ENCODE data around the gene CDK10. TPM values are rescaled to one million over a fixed set of nuclear protein-coding genes. Genes with fewer than 3 reads are reported as not detected.

The CDK10 gene
- 10 to 100 TPM; 23.0 to 33.5 (median 28.7) TPM for total RNA-seq
- 10 to 100 TPM; 31.5 to 47.8 (median 35.6) TPM for polyA plus RNA-seq
- long read RNA-seq, donor 1, partial matches to known transcripts: 2 of 13 reads
- long read RNA-seq, donor 1, other reads (novel, unspliced or antisense): 8 of 13 reads
- long read RNA-seq, donor 2, transcript CDK10-212 (12 exons, 1,376 nt): major isoform, 6 of 26 reads
- long read RNA-seq, donor 2, partial matches to known transcripts: 5 of 26 reads
- long read RNA-seq, donor 2, other reads (novel, unspliced or antisense): 11 of 26 reads

GRCh38 chr16:89686520-89687091 is at the start of gene CDK10:
Gene CDK10, plus strand, starts transcription at chr16:89686689. Its CDS starts 22 bp downstream, at chr16:89686711.
- TF ChIP-seq CTCF (IDR thresholded peaks at IDR 0.05): no peak
- 0 to 1% (median 1%) methylated on average over 60 to 66 of the region's 67 CpGs for WGBS, 3 donors
- ATAC-seq (peak; percentile 93 to 99 (median 96)), DNase-seq (peak; percentile 90 to 95)
- peaks cover 0 to 25% of the 10 kb centered on the region in 2 donors for H3K36me3 ChIP-seq (ENCODE audit: insufficient read depth in 1 of 2, low read depth in 1 of 2)
- intact Hi-C loops (cut with DNase I): no loop called here
- H3K9me3 ChIP-seq: no peaks in the 10 kb centered on the region
- H3K27me3 ChIP-seq (ENCODE audit: insufficient read depth in 3 of 3, low read length in 2 of 3): no peaks in the 10 kb centered on the region
- H3K27ac ChIP-seq: peak within 1 kb of the TSS; percentile 93
- H3K4me1 ChIP-seq: peaks cover 14% of the 10 kb centered on the region
- H3K4me3 ChIP-seq: peak within 1 kb of the TSS; percentile 95

- ATAC-seq: no peak
- Histone ChIP-seq H3K27me3 (ENCODE audit: insufficient read depth in 3 of 3, low read length in 2 of 3) (peaks cover 0 to 19% (median 4%) of the 10 kb centered on the region in 3 donors), H3K27ac (no peak overlapping the region), H3K9me3 (no peaks in the 10 kb centered on the region), H3K4me3 (no peak overlapping the region), H3K36me3 (ENCODE audit: insufficient read depth in 1 of 2, low read depth in 1 of 2) (no peaks in the 10 kb centered on the region), H3K4me1 (no peaks in the 10 kb centered on the region)
- WGBS, 3 donors: 54 to 64% (median 59%) methylated on average over 9 to 10 of the region's 10 CpGs
- DNase-seq: no peak
- TF ChIP-seq CTCF (IDR thresholded peaks at IDR 0.05): no peak
- intact Hi-C loops (cut with DNase I): loop anchor here in 1 of 2 donors (10.0 kb wide), 1 partner anchor 63 kb away; the partner anchor contains the start of gene CPNE7
These were observed 49.1 kb upstream of the CDK10 start for GRCh38 chr16:89637379-89637778.

- no peaks in the 10 kb centered on the region for H3K4me1 ChIP-seq
- ATAC-seq (no peak), DNase-seq (no peak)
- H3K9me3 ChIP-seq: no peaks in the 10 kb centered on the region
- 53 to 74% (median 67%) methylated on average over 6 to 10 of the region's 10 CpGs for WGBS, 3 donors
- H3K4me3 ChIP-seq: no peak overlapping the region
- intact Hi-C loops (cut with DNase I): loop anchor here in 1 of 2 donors (10.0 kb wide), 1 partner anchor 64 kb away; the partner anchor contains the start of gene CPNE7
- TF ChIP-seq CTCF (IDR thresholded peaks at IDR 0.05): no peak
- H3K27ac ChIP-seq: no peak overlapping the region
- peaks cover 0 to 8% (median 2%) of the 10 kb centered on the region in 3 donors for H3K27me3 ChIP-seq (ENCODE audit: insufficient read depth in 3 of 3, low read length in 2 of 3)
- H3K36me3 ChIP-seq (ENCODE audit: insufficient read depth in 1 of 2, low read depth in 1 of 2): no peaks in the 10 kb centered on the region
These were observed 48.0 kb upstream of the CDK10 start for GRCh38 chr16:89638455-89638854.

- DNase-seq (no peak), ATAC-seq (no peak)
- Histone ChIP-seq H3K4me1 (no peaks in the 10 kb centered on the region), H3K36me3 (ENCODE audit: insufficient read depth in 1 of 2, low read depth in 1 of 2) (no peaks in the 10 kb centered on the region), H3K27me3 (ENCODE audit: insufficient read depth in 3 of 3, low read length in 2 of 3) (peaks cover 0 to 2% (median 0%) of the 10 kb centered on the region in 3 donors), H3K27ac (no peak overlapping the region), H3K9me3 (no peaks in the 10 kb centered on the region), H3K4me3 (no peak overlapping the region)
- TF ChIP-seq CTCF (IDR thresholded peaks at IDR 0.05): no peak
- WGBS, 3 donors: 79 to 86% (median 84%) methylated on average over 6 of the region's 6 CpGs
- intact Hi-C loops (cut with DNase I): loop anchor here in 1 of 2 donors (10.0 kb wide), 1 partner anchor 65 kb away; the partner anchor contains the start of gene CPNE7
These were observed 47.1 kb upstream of the CDK10 start for GRCh38 chr16:89639385-89639784.
